Raji (cell line): ENCODE data around the gene TUBG1.
A peak's percentile ranks its signal among the peaks of the same experiment; 100 is the strongest.

Source experiments
- POLR2A ChIP-seq: IDR thresholded peaks from 2 replicates; pipeline ENCODE4 v1.6.1; 2011; ENCODE audit warnings: low read depth, low read length, control low read depth; ENCODE audit not compliant: insufficient read depth

TUBG1 gene

DNA sequence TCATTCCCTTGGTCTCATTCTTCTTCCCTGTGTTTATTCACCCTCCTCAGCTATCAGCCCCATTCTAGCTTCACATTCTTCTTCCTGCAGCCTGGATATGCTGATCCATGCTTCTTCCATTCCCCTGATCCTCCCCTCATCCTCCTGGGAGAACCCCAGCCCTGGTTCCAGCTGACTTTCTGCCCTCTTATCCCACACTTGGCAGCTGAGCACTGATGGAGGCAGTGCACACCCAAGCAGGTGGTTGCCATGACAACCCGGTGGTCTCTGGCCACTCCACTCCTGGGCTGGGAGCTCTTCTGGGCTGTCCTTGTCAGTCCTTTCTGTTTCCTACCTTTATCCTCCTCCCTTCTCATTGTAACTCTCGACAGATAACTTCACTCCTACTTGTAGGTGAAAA is 32.9 kb downstream of the TUBG1 start:
- no peak for TF ChIP-seq POLR2A

DNA sequence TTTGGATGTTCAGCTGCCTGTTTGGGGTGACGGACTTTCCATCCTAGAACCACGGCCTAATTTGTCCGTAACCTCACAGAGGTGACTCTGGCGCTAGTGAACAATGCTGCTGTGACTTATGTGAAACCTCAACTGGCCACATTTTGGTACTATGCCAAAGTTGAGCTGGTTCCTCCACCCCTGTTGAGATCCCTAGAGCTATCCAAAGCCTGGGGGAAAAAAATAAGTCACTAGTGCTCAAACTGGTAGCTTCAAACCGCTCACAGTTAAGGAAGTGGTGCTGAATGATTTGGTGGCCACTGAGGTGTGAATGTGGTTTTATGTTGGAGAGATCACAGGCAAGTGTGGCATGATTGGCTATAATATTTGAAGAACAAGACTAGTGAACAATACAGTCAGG is 38.3 kb downstream of the TUBG1 start:
- TF ChIP-seq POLR2A, result no peak

DNA sequence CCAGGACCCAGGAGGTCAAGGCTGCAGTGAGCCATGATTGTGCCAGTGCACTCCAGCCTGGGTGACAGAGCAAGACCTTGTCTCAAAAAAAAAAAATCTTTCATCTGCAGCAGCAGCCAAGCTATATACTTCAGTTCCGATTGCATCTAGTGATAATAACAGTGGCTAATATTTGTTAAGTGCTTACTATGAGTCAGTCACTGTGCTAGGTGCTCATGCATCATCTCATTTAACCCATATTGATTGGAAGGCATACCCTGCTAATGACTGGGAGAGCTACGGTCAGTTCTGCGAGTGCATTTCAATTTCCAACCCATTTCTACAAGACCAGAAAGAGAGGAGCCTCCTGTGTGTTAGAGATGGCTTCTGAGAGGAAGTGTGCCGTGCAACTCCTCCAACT is 41.9 kb downstream of the TUBG1 start:
- TF ChIP-seq POLR2A, result no peak

DNA sequence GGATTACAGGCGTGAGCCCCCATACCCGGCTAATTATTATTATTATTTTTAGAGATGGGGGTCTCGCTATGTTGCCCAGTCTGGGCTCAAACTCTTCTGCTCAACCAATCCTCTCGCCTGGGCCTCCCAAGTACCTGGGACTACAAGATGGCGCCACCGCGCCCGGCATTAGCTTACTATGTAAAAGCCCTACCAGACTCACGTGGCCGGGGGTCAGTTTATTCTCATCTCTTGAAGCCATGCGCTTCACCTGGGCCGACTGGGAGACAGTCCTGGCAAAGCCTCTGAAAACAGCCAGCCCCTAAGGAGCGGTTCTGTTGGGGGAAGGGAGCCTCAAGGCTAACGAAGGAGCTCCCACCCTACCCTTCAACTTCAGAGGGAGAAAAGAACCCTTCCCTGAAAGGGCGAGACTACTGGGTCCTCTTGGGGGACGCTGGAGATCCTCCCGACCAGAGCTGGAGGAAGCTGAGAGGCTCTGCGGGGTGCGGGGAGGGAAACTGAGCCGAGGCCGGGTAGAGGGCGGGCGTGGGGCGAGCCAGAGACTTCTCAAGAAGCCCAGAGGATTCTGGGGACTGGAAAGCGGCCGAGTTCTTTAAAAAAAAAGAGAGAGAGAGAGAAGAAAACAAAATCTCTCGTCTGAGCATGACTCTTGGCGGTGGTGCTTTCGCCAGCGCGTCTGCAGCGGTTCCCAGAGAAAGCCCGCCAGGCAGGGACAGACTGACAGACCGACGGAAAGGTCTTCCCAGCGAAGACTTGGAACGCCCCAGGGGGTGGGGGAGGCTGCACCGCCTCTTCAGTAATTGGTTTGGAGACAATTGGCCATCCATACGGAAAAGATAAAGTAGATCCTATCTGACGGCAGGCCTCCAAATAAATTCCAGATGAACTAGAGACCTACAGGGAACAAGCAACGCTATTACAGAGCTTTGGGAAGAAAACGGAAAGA is 44.0 kb downstream of the TUBG1 start:
- no peak for TF ChIP-seq POLR2A

DNA sequence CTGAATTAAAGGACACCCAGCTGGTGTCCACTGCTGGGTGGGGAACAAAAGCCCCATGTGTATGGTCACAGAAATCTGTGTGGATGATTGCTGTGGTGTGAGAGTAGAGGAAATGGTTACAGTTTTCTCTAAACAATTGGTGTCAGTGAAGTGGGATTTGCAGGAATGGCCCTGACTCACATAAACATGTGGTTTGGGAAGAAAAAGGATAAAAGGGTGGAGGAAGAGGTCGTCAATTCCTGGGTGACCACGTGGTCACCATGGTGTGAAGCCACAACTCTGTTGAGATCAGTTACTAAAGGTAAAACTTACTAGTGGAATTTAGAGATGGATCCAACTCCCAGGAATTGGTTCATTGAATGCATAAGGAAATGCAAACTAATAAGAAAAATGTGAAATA is 46.0 kb downstream of the TUBG1 start:
- no peak for TF ChIP-seq POLR2A

DNA sequence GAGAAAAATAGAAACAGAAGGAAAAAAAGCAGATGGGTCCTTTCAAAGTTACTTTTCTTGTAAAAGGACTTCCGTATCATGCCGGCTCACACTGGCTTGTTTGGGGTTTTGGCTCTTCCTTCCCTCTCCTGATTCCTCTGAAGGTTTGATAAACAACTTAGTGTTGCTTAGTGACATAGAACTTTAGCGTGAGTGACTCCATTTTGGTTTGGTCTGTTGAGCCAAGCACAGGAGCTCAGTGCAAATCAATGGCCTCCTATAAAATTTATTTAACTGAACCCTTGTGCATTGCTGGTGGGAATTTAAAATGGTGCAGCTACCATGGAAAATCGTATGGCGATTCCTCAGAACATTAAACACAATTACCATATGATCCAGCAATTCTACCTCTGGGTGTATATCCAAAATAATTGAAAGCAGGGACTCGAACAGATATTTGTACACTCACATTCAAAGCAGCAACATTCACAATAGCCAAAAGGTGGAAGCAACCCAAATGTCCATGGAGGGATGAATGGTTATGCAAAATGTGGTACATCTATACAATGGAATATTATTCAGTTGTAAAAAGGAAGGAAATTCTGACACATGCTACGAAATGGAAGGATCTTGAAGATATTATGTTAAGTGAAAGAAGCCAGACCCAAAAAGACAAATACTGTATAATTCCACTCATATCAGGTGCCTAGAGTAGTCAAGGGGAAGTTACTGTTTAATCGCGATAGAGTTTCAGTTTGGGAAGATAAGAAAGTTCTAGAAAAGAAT is 48.5 kb downstream of the TUBG1 start:
- TF ChIP-seq POLR2A, result no peak

DNA sequence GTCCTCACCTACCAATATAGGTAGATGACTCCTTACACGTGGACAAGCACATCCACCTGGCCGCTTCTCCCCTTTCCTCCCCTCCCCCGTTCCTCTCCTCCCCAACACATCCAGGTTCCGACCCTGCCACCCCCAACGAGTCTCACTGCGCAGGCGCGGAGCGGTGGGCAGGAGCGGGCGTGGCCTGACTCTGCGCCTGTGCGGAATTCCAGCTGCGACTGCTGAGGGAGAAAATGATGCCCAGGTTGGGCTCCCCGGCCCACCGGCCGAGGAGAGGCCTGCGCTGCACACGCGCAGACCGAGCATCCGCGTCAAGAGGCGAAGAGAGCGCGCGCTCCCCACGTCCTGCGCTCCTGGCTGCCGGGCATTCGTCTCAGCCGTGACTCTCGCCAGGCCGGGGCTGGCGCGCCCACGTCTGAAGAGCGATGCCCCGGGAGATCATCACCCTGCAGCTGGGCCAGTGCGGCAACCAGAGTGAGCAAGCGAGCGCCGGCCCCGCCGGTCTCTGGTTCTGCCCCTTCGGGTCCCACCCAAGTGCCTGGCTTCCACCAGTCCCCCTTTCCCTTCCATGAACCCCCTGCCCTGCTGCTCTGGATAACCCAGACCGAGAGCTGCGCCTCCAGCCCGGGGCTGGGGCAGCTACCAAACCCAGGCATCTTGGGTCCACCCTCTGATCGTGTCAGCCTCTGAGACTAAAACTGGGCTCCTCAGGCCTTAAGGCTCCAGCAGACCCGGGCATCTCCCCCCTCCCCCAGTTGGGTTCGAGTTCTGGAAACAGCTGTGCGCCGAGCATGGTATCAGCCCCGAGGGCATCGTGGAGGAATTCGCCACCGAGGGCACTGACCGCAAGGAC is 49.8 kb downstream of the TUBG1 start, which contains the start of gene TUBG2:
Gene TUBG2, plus strand, starts transcription at position 206 of the 853 bp plus-strand sequence. Its CDS starts 220 bp downstream, at position 426.
- peak; percentile 86 for TF ChIP-seq POLR2A

DNA sequence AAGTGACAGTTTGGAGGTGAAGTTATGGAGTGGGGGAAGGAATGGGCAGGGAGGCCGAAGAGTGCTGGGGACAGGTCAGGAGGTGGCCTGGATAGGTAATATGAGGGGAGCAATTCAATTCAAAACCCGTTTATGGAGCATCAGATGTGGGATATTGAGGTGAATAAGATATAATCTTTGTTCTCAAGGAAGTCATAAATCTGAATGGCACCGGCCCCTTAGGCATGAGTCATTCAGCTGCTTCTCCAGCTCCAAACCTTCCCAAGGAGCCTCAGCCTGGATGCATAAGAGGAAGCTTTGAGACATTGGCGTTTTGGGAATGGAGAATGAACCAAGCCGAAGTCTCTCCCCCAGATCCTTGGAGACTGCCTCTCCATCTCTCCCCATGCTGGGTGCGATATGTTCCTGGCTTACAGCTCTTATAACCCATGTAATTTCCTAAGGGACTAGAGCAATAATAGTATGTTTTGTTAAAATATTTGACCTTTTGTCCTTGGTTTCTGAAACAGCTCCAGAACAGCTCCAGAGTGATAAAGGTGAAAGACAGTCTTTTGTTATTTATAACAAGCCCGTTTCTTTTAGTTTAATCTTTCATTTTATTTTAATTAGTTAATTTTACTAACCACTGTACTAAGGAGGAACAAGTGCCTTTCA is 51.3 kb downstream of the TUBG1 start:
- no peak for TF ChIP-seq POLR2A
